Right lobe of liver (tissue), 6 donors: Measurements from ENCODE around the gene CHST15. TPM values are rescaled to one million over a fixed set of nuclear protein-coding genes. Genes with fewer than 3 reads are reported as not detected.

ENCODE experiments used
- ATAC-seq, 4 donors: fragments of 200-7000 bp; cut with Tn5 transposase; one replicate each; pipeline ENCODE4 v1.9.1; 2020; ENCODE audit warnings: mild to moderate bottlenecking in 4 of 4, moderate library complexity in 4 of 4
- DNase-seq, 3 donors: peaks; one replicate each; pipeline ENCODE4 v3.0.0-alpha.2; 2020
- H3K27ac ChIP-seq, 3 donors: fragments of 200-600 bp; one replicate each; pipeline ENCODE4 v1.8.0; 2022
- H3K27me3 ChIP-seq, 2 donors: fragments of 200-600 bp; one replicate each; pipeline ENCODE4 v1.8.0; 2022
- H3K36me3 ChIP-seq, 4 donors: fragments of 200-600 bp; sonication (generic) in 1 of 4; one replicate each; pipeline versions ENCODE4 v1.5.1 to v1.8.0; 2017 to 2022; ENCODE audit warnings: control low read depth in 1 of 4
- H3K4me1 ChIP-seq, 4 donors: fragments of 200-600 bp; sonication (generic) in 1 of 4; one replicate each; pipeline versions ENCODE4 v1.5.1 to v1.8.0; 2017 to 2022; ENCODE audit warnings: control low read depth in 1 of 4
- H3K4me3 ChIP-seq, 3 donors: fragments of 200-600 bp; one replicate each; pipeline ENCODE4 v1.8.0; 2022
- H3K9me3 ChIP-seq, 4 donors: fragments of 200-600 bp; sonication (generic) in 1 of 4; one replicate each; pipeline versions ENCODE4 v1.5.1 to v1.8.0; 2017 to 2022; ENCODE audit warnings: control low read depth in 1 of 4
- CTCF ChIP-seq, 4 donors: fragments of 200-600 bp in 3 of 4; fragments of 450-650 bp in 1 of 4; IDR thresholded peaks; one replicate each; pipeline versions ENCODE4 v1.5.1 to v1.8.0; 2016 to 2022; ENCODE audit warnings: antibody characterized with exemption in 4 of 4, mild to moderate bottlenecking in 2 of 4
- POLR2A ChIP-seq: fragments of 450-650 bp; IDR thresholded peaks from one replicate; pipeline ENCODE4 v1.6.1; 2017; ENCODE audit warnings: antibody characterized with exemption, mild to moderate bottlenecking
- WGBS: methylation state at CpG from one replicate; pipeline ENCODE4 v1.1.6; 2018; ENCODE audit warnings: low coverage, low lambda C conversion rate; ENCODE audit not compliant: insufficient coverage; ENCODE audit errors: missing lambda C conversion rate; 5-methylcytosine and 5-hydroxymethylcytosine counted together
- intact Hi-C, 2 donors: fragments of 100-400 bp; cut with DNase I; formaldehyde crosslinking; loops; one replicate each; pipeline versions ENCODE4 v1.11.2 to v1.14.1; 2022
- total RNA-seq, 6 experiments: library from RNA; depleted of rRNA in 2 of 6; stranded (reverse); fragments of >200 nt in 2 of 6; fragmentation: NEBNext Ultra II Directional in 3 of 6; extraction: Animal tissue kit (Norgen Biotek cat#: 25700) in 3 of 6; gene quantifications; one replicate each; pipeline versions ENCODE4 v1.1.0 to v1.2.4, GENCODE V29; 2016 to 2023
- donor health status: DM: no; HTN: yes; CAD: no.
- donor health status: DM: no; HTN: no; CAD: no.
- donor health status: DM: no; HTN: no; CAD: no.
- donor health status: DM: no; HTN: yes; CAD: no.
- donor health status: DM: no; HTN: yes; CAD: no.

The CHST15 gene
- total RNA-seq, 6 experiments from 2014 or later: 9.2 to 25.8 (median 11.8) TPM

GRCh38 chr10:124058346-124059003, 34.9 kb downstream of the CHST15 start:
- no peaks in the 10 kb centered on the region for H3K36me3 ChIP-seq
- ATAC-seq (peak in 2 of 4 donors; percentile 25 to 40), DNase-seq (no peak)
- no peak overlapping the region for H3K4me3 ChIP-seq
- intact Hi-C loops: no loop called here
- no peak overlapping the region for H3K27ac ChIP-seq
- H3K27me3 ChIP-seq: no peaks in the 10 kb centered on the region
- H3K9me3 ChIP-seq: no peaks in the 10 kb centered on the region
- TF ChIP-seq POLR2A (no peak), CTCF (IDR thresholded peaks at IDR 0.05) (no peak)
- WGBS: 65% methylated on average over 7 of the region's 8 CpGs
- H3K4me1 ChIP-seq: peaks cover 0 to 24% (median 6%) of the 10 kb centered on the region in 4 donors

GRCh38 chr10:124057601-124058000, 35.8 kb downstream of the CHST15 start:
- Histone ChIP-seq H3K4me3 (no peak overlapping the region), H3K36me3 (no peaks in the 10 kb centered on the region), H3K27ac (no peak overlapping the region), H3K4me1 (peaks cover 0 to 15% (median under 1%) of the 10 kb centered on the region in 4 donors), H3K27me3 (no peaks in the 10 kb centered on the region), H3K9me3 (no peaks in the 10 kb centered on the region)
- DNase-seq (no peak), ATAC-seq (no peak)
- TF ChIP-seq CTCF (IDR thresholded peaks at IDR 0.05): no peak
- no peak for TF ChIP-seq POLR2A
- intact Hi-C loops: no loop called here
- 57% methylated on average over 5 of the region's 6 CpGs for WGBS

GRCh38 chr10:124056337-124056980, 36.9 kb downstream of the CHST15 start:
- H3K4me3 ChIP-seq: no peak overlapping the region
- peaks cover 0 to 7% (median 0%) of the 10 kb centered on the region in 4 donors for H3K4me1 ChIP-seq
- H3K9me3 ChIP-seq: no peaks in the 10 kb centered on the region
- H3K36me3 ChIP-seq: no peaks in the 10 kb centered on the region
- TF ChIP-seq POLR2A (no peak), CTCF (IDR thresholded peaks at IDR 0.05) (no peak)
- H3K27me3 ChIP-seq: no peaks in the 10 kb centered on the region
- intact Hi-C loops: no loop called here
- no peak overlapping the region for H3K27ac ChIP-seq
- peak; percentile 46 to 61 (median 50) for ATAC-seq
- no peak for DNase-seq
- WGBS: 75% methylated on average over 13 of the region's 29 CpGs

- Histone ChIP-seq H3K4me1 (peaks cover 0 to 14% (median under 1%) of the 10 kb centered on the region in 4 donors), H3K27ac (no peak overlapping the region), H3K4me3 (no peak overlapping the region), H3K9me3 (no peaks in the 10 kb centered on the region), H3K36me3 (no peaks in the 10 kb centered on the region), H3K27me3 (no peaks in the 10 kb centered on the region)
- no peak for TF ChIP-seq POLR2A
- intact Hi-C loops: no loop called here
- ATAC-seq (no peak), DNase-seq (no peak)
- WGBS: 27% methylated on average over 2 of the region's 2 CpGs
These were observed 39.4 kb downstream of the CHST15 start for GRCh38 chr10:124053971-124054370.

- no peaks in the 10 kb centered on the region for H3K9me3 ChIP-seq
- ATAC-seq: no peak
- no peaks in the 10 kb centered on the region for H3K27me3 ChIP-seq
- no peaks in the 10 kb centered on the region for H3K36me3 ChIP-seq
- WGBS: 88% methylated on average over 10 of the region's 10 CpGs
- TF ChIP-seq CTCF (IDR thresholded peaks at IDR 0.05): no peak
- no peak for TF ChIP-seq POLR2A
- H3K4me3 ChIP-seq: no peak overlapping the region
- no peak for DNase-seq
- intact Hi-C loops: no loop called here
- H3K4me1 ChIP-seq: peaks cover 0 to 16% (median 2%) of the 10 kb centered on the region in 4 donors
- H3K27ac ChIP-seq: no peak overlapping the region
These were observed 40.8 kb downstream of the CHST15 start for GRCh38 chr10:124052561-124052960.
